Activated CD4-positive, alpha-beta T cell treated with anti-CD3 and anti-CD28 coated beads, Interleukin-2, amount 50 U/mL, for 48 hours (primary cell): ENCODE measurements around the gene MRFAP1L1.
"Not testable (repeated sequence)": the region's sequence is repeated elsewhere in the genome, so short reads cannot be mapped to it uniquely, and the experiment has no call there.

Experiments
- DNase-seq, 2 experiments: peaks; one replicate each; pipeline ENCODE4 v3.0.0-alpha.2; 2020

MRFAP1L1 gene

GRCh38 chr4:6686104-6686787 is 23.4 kb downstream of the MRFAP1L1 start:
- no peak for DNase-seq

- no peak for DNase-seq
Measured at GRCh38 chr4:6684656-6685055, 25.0 kb downstream of the MRFAP1L1 start.

GRCh38 chr4:6682862-6683590 is 26.6 kb downstream of the MRFAP1L1 start:
- no peak for DNase-seq

- DNase-seq: no peak
Measured at GRCh38 chr4:6681191-6681590, 28.5 kb downstream of the MRFAP1L1 start.

GRCh38 chr4:6680372-6681034 is 29.2 kb downstream of the MRFAP1L1 start:
- DNase-seq: no peak

GRCh38 chr4:6676722-6677558 is 32.7 kb downstream of the MRFAP1L1 start:
- no peak for DNase-seq

- peak; percentile 59 to 67 for DNase-seq
Measured at GRCh38 chr4:6674500-6675149, 35.0 kb downstream of the MRFAP1L1 start.

GRCh38 chr4:6673660-6674499 is 35.8 kb downstream of the MRFAP1L1 start:
- peak; percentile 91 to 94 for DNase-seq

- DNase-seq: peak; percentile 59 to 71
Measured at GRCh38 chr4:6673191-6673659, 36.4 kb downstream of the MRFAP1L1 start.

- not testable (repeated sequence) for DNase-seq
Measured at GRCh38 chr4:6672541-6673190, 37.0 kb downstream of the MRFAP1L1 start.

GRCh38 chr4:6672131-6672530 is 37.5 kb downstream of the MRFAP1L1 start:
- DNase-seq: no peak

GRCh38 chr4:6671648-6672047 is 38.0 kb downstream of the MRFAP1L1 start:
- DNase-seq: no peak

GRCh38 chr4:6668391-6668790 is 41.3 kb downstream of the MRFAP1L1 start:
- DNase-seq: no peak

- no peak for DNase-seq
Measured at GRCh38 chr4:6665320-6665654, 44.4 kb downstream of the MRFAP1L1 start.

- DNase-seq: no peak
Measured at GRCh38 chr4:6663596-6664393, 45.9 kb downstream of the MRFAP1L1 start.

- DNase-seq: no peak
Measured at GRCh38 chr4:6662591-6662990, 47.1 kb downstream of the MRFAP1L1 start.

- no peak for DNase-seq
Measured at GRCh38 chr4:6660430-6660829, 49.2 kb downstream of the MRFAP1L1 start.

GRCh38 chr4:6659897-6660296 is 49.8 kb downstream of the MRFAP1L1 start:
- no peak for DNase-seq

GRCh38 chr4:6658597-6659075 is 51.0 kb downstream of the MRFAP1L1 start:
- peak; percentile 45 to 57 for DNase-seq

GRCh38 chr4:6658209-6658595 is 51.5 kb downstream of the MRFAP1L1 start:
- DNase-seq: no peak
